MM.1S (cell line): ENCODE data around the gene PRPH2.

Experiments
- EZH2phosphoT487 ChIP-seq: fragments of 300-600 bp; sonication (generic); IDR thresholded peaks from 2 replicates; pipeline ENCODE4 v1.6.1; 2018; ENCODE audit warnings: antibody characterized with exemption, low read length
- TF ChIP-seq, protein P1 (sequence below): fragments of 300-600 bp; sonication (generic); IDR thresholded peaks from 2 replicates; pipeline ENCODE4 v1.5.1; 2016; ENCODE audit warnings: antibody characterized with exemption, low read length, mixed read lengths

DNA sequence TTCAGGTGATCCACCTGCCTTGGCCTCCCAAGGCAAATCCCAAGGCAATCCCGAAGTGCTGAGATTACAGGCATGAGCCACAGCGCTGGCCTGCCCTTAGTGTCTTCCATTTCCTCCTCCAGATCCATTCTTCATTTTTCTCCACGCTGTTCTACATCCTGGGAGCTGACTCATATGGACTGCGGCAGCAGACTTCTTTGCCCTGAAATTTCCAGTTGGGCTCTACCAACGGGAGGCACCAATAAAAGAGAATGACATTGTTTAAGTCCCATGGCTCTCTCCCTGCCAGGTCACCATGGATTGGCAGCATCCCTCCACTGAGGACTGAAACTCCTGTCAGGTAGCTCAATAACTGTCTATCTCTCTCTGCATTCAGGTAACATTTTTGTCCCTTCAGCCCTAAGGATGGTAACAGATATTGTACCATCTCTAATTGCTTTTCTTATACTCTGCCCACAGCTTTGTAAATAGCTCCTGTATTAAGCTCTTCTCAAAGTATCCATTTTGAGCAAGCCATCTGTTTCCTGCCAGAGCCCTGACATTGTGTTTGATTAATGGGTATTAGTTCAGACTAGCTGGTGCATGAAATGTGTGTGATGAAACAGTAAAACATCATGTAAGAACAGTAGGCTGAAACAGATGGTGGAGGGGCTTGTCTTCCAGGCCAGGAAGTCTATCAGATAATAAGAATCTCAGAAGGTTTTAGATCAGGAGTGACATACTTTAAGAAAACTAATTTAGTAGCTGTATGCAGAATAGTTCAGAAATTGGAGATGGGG is 19.9 kb upstream of the PRPH2 start:
- TF ChIP-seq, protein P1, sequence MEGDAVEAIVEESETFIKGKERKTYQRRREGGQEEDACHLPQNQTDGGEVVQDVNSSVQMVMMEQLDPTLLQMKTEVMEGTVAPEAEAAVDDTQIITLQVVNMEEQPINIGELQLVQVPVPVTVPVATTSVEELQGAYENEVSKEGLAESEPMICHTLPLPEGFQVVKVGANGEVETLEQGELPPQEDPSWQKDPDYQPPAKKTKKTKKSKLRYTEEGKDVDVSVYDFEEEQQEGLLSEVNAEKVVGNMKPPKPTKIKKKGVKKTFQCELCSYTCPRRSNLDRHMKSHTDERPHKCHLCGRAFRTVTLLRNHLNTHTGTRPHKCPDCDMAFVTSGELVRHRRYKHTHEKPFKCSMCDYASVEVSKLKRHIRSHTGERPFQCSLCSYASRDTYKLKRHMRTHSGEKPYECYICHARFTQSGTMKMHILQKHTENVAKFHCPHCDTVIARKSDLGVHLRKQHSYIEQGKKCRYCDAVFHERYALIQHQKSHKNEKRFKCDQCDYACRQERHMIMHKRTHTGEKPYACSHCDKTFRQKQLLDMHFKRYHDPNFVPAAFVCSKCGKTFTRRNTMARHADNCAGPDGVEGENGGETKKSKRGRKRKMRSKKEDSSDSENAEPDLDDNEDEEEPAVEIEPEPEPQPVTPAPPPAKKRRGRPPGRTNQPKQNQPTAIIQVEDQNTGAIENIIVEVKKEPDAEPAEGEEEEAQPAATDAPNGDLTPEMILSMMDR, result no peak
- TF ChIP-seq EZH2phosphoT487, result no peak
